Left renal pelvis (tissue), 4 donors: ENCODE data around the gene HNRNPA3. TPM values are rescaled to one million over a fixed set of nuclear protein-coding genes. Genes with fewer than 3 reads are reported as not detected.
A peak's percentile ranks its signal among the peaks of the same experiment; 100 is the strongest.
"Not testable (repeated sequence)": the region's sequence is repeated elsewhere in the genome, so short reads cannot be mapped to it uniquely, and the experiment has no call there.

Source experiments
- DNase-seq, 4 donors: peaks; one replicate each; pipeline ENCODE4 v3.0.0-alpha.2; 2013; ENCODE audit warnings: low read depth in 4 of 4, low spot score in 3 of 4
- polyA plus RNA-seq, 4 donors: library from polyadenylated mRNA; unstranded; fragments of 120-200 nt; gene quantifications; one replicate each; pipeline ENCODE4 v1.2.1, GENCODE V29; 2013; ENCODE audit not compliant: insufficient read length in 4 of 4

The HNRNPA3 gene
- 100 to 1,000 TPM; 502 to 720 (median 604) TPM for polyA plus RNA-seq

GRCh38 chr2:177212106-177212890 is at the start of gene HNRNPA3:
HNRNPA3 (plus strand) TSS chr2:177212794; CDS start chr2:177212800, 6 bp downstream.
- DNase-seq: peak; percentile 96 to 99 (median 98)

- no peak for DNase-seq
Measured at GRCh38 chr2:177164131-177164530, 48.5 kb upstream of the HNRNPA3 start.

DNA sequence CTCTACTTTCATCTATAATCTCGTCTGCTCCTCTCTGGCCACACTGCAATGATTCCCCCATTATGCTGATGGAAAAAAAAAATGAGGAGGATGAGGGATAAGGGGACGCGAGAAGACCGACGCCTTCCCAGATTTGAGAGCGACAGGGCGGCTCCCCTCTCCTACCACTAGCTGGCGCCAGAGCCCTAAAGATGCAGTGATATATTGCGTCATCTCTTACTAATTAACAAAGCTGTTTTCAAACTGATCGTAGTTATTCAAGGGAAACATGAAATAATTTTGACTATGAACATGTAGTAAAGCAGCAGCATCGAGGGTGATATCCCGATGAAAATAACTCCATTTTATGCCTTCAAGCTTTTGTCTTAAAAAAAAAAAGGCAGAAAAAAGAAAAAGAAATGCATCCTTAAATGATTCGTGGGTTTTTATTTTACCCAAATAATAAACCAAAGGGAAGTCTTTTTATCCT is 48.0 kb upstream of the HNRNPA3 start:
- peak in 1 of 4 donors; percentile 83 for DNase-seq

DNA sequence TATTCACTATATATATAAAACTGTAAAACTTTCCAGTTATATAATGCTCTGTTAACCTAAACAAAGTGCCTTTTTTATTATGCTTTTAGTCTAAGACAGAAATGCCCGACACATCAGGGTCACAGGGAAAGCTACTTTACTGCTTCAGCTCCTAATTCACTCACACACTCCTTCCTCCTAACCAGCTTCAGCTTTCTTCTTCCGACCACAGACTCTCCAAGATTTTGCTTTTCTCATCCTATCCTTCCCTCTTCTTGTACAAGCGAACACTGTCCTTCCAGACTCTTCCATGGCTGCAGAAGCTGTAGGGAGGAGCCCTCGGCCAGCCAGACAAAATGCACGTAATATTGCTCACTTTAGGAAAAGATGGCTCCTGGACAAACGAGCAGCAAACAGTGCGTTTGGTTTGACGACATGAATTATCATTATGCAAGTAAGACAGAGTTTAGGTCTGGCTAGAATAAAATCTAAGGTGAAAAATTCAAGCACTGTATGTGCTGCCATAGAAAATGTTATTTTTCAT is 47.5 kb upstream of the HNRNPA3 start:
- no peak for DNase-seq

GRCh38 chr2:177165721-177166711 is 46.6 kb upstream of the HNRNPA3 start:
- DNase-seq: no peak

DNA sequence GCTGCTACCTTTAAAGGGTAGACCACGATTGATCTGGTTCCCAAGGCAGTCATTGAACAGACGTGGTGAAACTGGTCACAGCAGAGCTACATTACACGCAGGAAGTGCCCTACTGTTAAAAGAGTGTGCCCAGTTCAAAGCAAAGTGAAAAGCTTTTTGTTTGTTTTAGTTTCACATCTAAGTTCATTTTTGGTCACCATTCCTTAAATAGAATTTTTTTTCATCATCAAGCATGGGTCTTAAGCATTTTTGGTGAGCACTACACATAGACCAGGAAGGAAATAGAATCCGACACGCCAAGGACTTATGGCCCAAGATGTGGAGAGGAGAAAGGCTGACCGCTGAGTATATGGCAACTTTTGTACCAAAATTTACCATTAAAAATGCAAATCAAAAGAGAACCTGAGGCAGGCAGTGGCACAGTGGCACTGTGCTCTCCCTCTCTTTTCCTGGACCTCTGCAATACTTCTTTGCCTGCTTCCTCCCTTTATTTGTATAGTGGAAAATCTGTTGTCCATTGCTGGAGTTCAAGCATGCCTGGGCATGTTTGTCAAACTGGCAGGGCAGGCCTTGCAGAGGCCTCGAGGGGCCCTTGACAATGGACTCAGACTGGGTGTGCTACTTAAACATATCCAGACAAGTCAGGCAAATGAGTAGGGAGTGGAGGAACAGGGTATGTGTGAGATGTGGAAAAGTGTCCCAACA is 42.6 kb upstream of the HNRNPA3 start:
- no peak for DNase-seq

DNA sequence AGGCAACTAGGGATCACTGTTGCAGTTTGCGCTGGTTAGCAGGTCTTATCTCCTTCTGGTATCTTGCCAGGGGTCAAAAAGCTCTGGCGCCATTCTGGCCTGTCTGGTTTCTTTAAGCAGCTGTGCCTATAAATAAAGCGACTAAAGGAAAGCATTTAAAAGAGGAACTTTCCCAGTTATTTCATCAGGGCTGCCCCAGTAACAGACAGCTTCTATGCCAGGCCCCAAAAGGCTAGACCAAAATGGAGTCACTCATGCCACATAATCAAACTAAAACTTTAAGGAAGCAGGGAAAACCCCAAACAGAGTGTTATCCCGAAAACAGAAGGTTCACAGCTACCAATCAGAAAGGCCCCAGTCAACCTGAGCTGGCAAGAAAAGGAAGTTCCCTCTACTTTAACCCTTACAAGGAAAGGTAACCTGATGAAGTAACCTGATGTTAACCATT is 41.2 kb upstream of the HNRNPA3 start:
- DNase-seq: no peak

- DNase-seq: no peak
Measured at GRCh38 chr2:177172034-177172880, 40.3 kb upstream of the HNRNPA3 start.

DNA sequence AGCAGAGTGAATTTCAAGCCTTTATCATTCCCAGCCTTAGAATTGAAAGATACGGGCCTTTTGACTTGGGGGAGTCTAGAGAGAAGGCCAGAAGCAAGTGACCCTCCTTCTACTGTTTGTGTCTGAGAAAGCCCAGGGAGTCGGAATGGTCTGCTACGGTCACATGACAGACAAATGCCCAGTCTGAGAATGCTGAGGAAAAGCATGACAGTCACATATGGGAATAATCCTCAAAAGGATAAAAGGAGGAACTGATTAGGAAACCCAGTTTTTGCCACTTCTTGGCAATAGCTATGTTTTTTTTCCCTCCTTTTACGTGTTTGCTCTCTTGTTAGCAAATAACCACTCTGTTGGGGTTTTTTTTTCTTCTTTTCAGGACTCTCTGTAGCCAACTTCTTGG is 38.1 kb upstream of the HNRNPA3 start:
- DNase-seq: no peak

- no peak for DNase-seq
Measured at GRCh38 chr2:177175917-177176668, 36.5 kb upstream of the HNRNPA3 start.

DNA sequence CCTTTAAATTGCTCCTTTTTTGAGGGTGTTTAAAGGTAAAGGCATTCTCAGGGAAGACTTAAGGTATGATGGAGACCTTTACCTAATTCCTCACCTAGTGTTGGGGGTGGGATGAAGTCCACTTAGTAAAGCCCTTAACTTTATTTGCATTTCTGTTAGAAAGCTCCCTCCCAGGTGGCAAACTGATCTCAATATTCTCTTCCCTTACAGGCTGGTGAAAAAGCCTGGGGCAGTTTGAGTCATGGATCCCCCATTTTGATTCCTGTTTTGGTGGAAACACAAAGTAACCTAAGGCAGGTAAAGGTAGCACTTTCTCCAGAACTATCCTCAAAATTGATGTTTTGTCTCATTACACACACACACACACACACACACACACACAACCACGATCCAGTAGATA is 33.8 kb upstream of the HNRNPA3 start:
- DNase-seq: no peak

- DNase-seq: no peak
Measured at GRCh38 chr2:177179227-177179626, 33.4 kb upstream of the HNRNPA3 start.

DNA sequence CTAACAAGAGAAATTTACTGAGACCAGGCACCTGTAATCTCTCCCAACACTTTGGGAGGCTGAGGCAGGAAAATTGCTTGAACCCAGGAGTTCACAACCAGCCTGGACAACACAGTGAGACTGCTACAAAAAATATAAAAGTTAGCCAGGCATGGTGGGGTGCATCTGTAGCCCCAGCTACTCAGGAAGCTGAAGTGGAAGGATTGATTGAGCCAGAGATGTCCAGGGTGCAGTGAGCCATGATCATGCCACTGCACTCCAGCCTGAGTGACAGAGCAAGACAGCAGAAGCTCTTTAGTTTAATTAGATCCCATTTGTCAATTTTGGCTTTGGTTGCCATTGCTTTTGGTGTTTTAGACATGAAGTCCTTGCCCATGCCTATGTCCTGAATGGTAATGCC is 32.9 kb upstream of the HNRNPA3 start:
- DNase-seq: not testable (repeated sequence)

GRCh38 chr2:177180269-177181000 is 32.2 kb upstream of the HNRNPA3 start:
- no peak for DNase-seq

DNA sequence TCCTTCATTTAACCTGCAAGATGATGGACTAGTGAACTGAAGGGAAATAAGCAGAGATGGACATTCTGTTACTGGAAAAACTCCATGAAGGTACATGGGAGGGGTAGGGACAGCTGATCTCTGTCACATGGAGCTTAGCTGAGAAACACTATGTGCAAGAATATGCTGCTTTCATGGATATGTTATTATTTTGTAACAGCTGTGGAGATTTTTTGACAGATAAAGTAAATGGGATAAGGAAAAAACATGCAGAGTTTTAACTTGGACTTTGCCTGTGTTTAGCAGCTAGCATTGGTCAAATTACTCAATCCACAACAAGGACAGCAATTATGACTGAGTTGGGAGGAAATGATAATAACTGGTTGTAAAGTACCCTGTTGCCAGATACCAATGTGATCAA is 28.7 kb upstream of the HNRNPA3 start:
- no peak for DNase-seq

- no peak for DNase-seq
Measured at GRCh38 chr2:177184606-177185005, 28.0 kb upstream of the HNRNPA3 start.

DNA sequence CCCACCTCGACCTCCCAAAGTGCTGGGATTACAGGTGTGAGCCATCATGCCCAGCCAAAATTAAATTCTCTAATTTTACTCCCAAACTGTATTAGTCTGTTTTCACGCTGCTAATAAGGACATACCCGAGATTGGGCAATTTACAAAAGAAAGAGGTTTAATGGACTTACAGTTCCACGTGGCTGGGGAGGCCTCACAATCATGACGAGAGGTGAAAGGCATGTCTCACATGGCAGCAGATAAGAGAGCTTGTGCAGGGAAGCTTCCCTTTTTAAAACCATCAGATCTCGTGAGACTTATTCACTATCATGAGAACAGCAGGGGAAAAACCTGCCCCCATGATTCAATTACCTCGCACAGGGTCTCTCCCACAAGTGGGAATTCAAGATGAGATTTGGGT is 26.6 kb upstream of the HNRNPA3 start:
- DNase-seq: not testable (repeated sequence)
